H9 (cell line): ENCODE measurements around the gene FAM151A. TPM values are rescaled to one million over a fixed set of nuclear protein-coding genes. Genes with fewer than 3 reads are reported as not detected.

ENCODE experiments used
- DNase-seq: peaks from one replicate; pipeline ENCODE4 v3.0.0-alpha.2; 2017
- H2AFZ ChIP-seq: one replicate; pipeline ENCODE4 v1.6.1; 2013; ENCODE audit warnings: mild to moderate bottlenecking, low read length, control low read depth, moderate library complexity
- H2AK5ac ChIP-seq: 2 replicates; pipeline ENCODE4 v1.6.1; 2013; ENCODE audit warnings: low read length, control low read depth, mixed read lengths; ENCODE audit not compliant: insufficient read length
- H2BK120ac ChIP-seq: one replicate; pipeline ENCODE4 v1.6.1; 2013; ENCODE audit warnings: low read depth, mild to moderate bottlenecking, low read length, control low read depth, inconsistent platforms; ENCODE audit not compliant: poor library complexity, severe bottlenecking
- H2BK12ac ChIP-seq: 2 replicates; pipeline ENCODE4 v1.6.1; 2013; ENCODE audit warnings: low read length, control low read depth, mixed read lengths, low read depth; ENCODE audit not compliant: insufficient read length
- H2BK15ac ChIP-seq: 2 replicates; pipeline ENCODE4 v1.6.1; 2013; ENCODE audit warnings: low read depth, low read length, control low read depth
- H2BK20ac ChIP-seq: one replicate; pipeline ENCODE4 v1.6.1; 2013; ENCODE audit warnings: low read depth, mild to moderate bottlenecking, low read length, control low read depth, inconsistent platforms; ENCODE audit not compliant: poor library complexity, severe bottlenecking
- H2BK5ac ChIP-seq: 2 replicates; pipeline ENCODE4 v1.6.1; 2013; ENCODE audit warnings: low read length, control low read depth, mixed read lengths; ENCODE audit not compliant: insufficient read length
- H3K14ac ChIP-seq: 2 replicates; pipeline ENCODE4 v1.6.1; 2013; ENCODE audit warnings: low read length, control low read depth; ENCODE audit not compliant: insufficient read depth
- H3K18ac ChIP-seq: 2 replicates; pipeline ENCODE4 v1.6.1; 2013; ENCODE audit warnings: low read depth, mild to moderate bottlenecking, mixed read lengths, low read length, control low read depth; ENCODE audit not compliant: insufficient read length
- H3K23ac ChIP-seq: 2 replicates; pipeline ENCODE4 v1.6.1; 2013; ENCODE audit warnings: low read length, control low read depth, mixed read lengths, low read depth; ENCODE audit not compliant: insufficient read length
- H3K23me2 ChIP-seq: 2 replicates; pipeline ENCODE4 v1.6.1; 2013; ENCODE audit warnings: low read depth, mild to moderate bottlenecking, mixed read lengths, low read length, control low read depth; ENCODE audit not compliant: insufficient read length, poor library complexity, severe bottlenecking
- H3K27ac ChIP-seq: 2 replicates; pipeline ENCODE4 v1.5.1; 2013; ENCODE audit warnings: low read length, control low read depth, mixed read lengths, low read depth; ENCODE audit not compliant: insufficient read length
- H3K27me3 ChIP-seq: 2 replicates; pipeline ENCODE4 v1.6.1; 2013; ENCODE audit warnings: low read length, control low read depth, inconsistent platforms; ENCODE audit not compliant: insufficient read depth
- H3K4ac ChIP-seq: 2 replicates; pipeline ENCODE4 v1.6.1; 2013; ENCODE audit warnings: low read depth, mild to moderate bottlenecking, control low read depth, inconsistent platforms, low read length, moderate library complexity
- H3K4me1 ChIP-seq: 2 replicates; pipeline ENCODE4 v1.6.1; 2013; ENCODE audit warnings: low read length, control low read depth, inconsistent platforms; ENCODE audit not compliant: insufficient read depth
- H3K4me2 ChIP-seq: 2 replicates; pipeline ENCODE4 v1.6.1; 2013; ENCODE audit warnings: low read length, control low read depth, mixed read lengths; ENCODE audit not compliant: insufficient read length, insufficient read depth
- H3K56ac ChIP-seq: 2 replicates; pipeline ENCODE4 v1.6.1; 2013; ENCODE audit warnings: low read depth, mild to moderate bottlenecking, mixed read lengths, low read length, control low read depth; ENCODE audit not compliant: insufficient read length
- H3K79me1 ChIP-seq: 2 replicates; pipeline ENCODE4 v1.6.1; 2013; ENCODE audit warnings: low read depth, mild to moderate bottlenecking, moderate library complexity, low read length, control low read depth, inconsistent platforms; ENCODE audit not compliant: insufficient read depth, poor library complexity, severe bottlenecking
- H3K79me2 ChIP-seq: 2 replicates; pipeline ENCODE4 v1.6.1; 2013; ENCODE audit warnings: low read length, control low read depth, inconsistent platforms; ENCODE audit not compliant: insufficient read depth
- H3K9ac ChIP-seq: 2 replicates; pipeline ENCODE4 v1.6.1; 2013; ENCODE audit warnings: low read length, control low read depth, mixed read lengths; ENCODE audit not compliant: insufficient read length; ENCODE audit errors: extremely low read depth
- H3K9me3 ChIP-seq: one replicate; pipeline ENCODE4 v1.6.1; 2013; ENCODE audit warnings: low read depth, low read length, inconsistent platforms; ENCODE audit not compliant: control insufficient read depth
- H3T11ph ChIP-seq: one replicate; pipeline ENCODE4 v1.6.1; 2013; ENCODE audit warnings: mild to moderate bottlenecking, low read length, control low read depth, inconsistent platforms
- H4K20me1 ChIP-seq: one replicate; pipeline ENCODE4 v1.6.1; 2013; ENCODE audit not compliant: control insufficient read depth, insufficient read length, insufficient read depth
- H4K5ac ChIP-seq: 2 replicates; pipeline ENCODE4 v1.6.1; 2013; ENCODE audit warnings: low read depth, mild to moderate bottlenecking, mixed read lengths, low read length, control low read depth; ENCODE audit not compliant: insufficient read length
- H4K8ac ChIP-seq: replicated peaks from 2 replicates; pipeline ENCODE4 v1.6.1; 2013; ENCODE audit warnings: low read length, control low read depth, mixed read lengths, low read depth; ENCODE audit not compliant: insufficient read length
- H4K91ac ChIP-seq: 2 replicates; pipeline ENCODE4 v1.6.1; 2013; ENCODE audit warnings: low read depth, mild to moderate bottlenecking, moderate library complexity, mixed read lengths, low read length, control low read depth; ENCODE audit not compliant: insufficient read length
- H3K27ac Mint-ChIP-seq, 3 experiments: 2 replicates in 2 of 3; 3 replicates in 1 of 3; pipeline ENCODE4 v1.8.0; 2020 to 2021; ENCODE audit warnings: mixed read lengths in 3 of 3, mild to moderate bottlenecking in 1 of 3, moderate library complexity in 1 of 3
- H3K27me3 Mint-ChIP-seq: 2 replicates; pipeline ENCODE4 v1.8.0; 2021; ENCODE audit warnings: low read depth, mild to moderate bottlenecking, moderate library complexity, mixed read lengths
- H3K36me3 Mint-ChIP-seq, 3 experiments: 2 replicates in 2 of 3; 3 replicates in 1 of 3; pipeline ENCODE4 v1.8.0; 2020 to 2021; ENCODE audit warnings: low read depth in 3 of 3, mixed read lengths in 3 of 3; ENCODE audit not compliant: insufficient read depth in 1 of 3
- H3K4me1 Mint-ChIP-seq, 2 experiments: 2 replicates each; pipeline ENCODE4 v1.8.0; 2020; ENCODE audit warnings: mixed read lengths in 2 of 2
- H3K4me3 Mint-ChIP-seq, 2 experiments: 2 replicates in 1 of 2; 3 replicates in 1 of 2; pipeline ENCODE4 v1.8.0; 2020 to 2021; ENCODE audit warnings: mild to moderate bottlenecking in 2 of 2, mixed read lengths in 2 of 2, moderate library complexity in 1 of 2
- H3K9me3 Mint-ChIP-seq, 2 experiments: 2 replicates in 1 of 2; 3 replicates in 1 of 2; pipeline ENCODE4 v1.8.0; 2020; ENCODE audit warnings: mild to moderate bottlenecking in 2 of 2, mixed read lengths in 2 of 2, moderate library complexity in 1 of 2
- WGBS: extraction: QIAGEN DNeasy Blood & Tissue Kit; methylation state at CpG from one replicate; pipeline ENCODE4 v1.1.7; 2013; ENCODE audit warnings: missing lambda C conversion rate, low lambda C conversion rate, mixed read lengths; ENCODE audit not compliant: insufficient read length; ENCODE audit errors: extremely low coverage; 5-methylcytosine and 5-hydroxymethylcytosine counted together
- total RNA-seq: library from RNA; stranded (reverse); gene quantifications from 2 replicates; pipeline ENCODE4 v1.2.1, GENCODE V29; 2021
- TF ChIP-seq, protein P1 (sequence below): fragments of 200-600 bp; sonication (generic); conservative IDR thresholded peaks from 3 replicates; pipeline ENCODE4 v1.8.0; 2021; ENCODE audit warnings: antibody characterized with exemption, mild to moderate bottlenecking

The FAM151A gene
- total RNA-seq, 1 experiment from 2014 or later, result not detected

DNA sequence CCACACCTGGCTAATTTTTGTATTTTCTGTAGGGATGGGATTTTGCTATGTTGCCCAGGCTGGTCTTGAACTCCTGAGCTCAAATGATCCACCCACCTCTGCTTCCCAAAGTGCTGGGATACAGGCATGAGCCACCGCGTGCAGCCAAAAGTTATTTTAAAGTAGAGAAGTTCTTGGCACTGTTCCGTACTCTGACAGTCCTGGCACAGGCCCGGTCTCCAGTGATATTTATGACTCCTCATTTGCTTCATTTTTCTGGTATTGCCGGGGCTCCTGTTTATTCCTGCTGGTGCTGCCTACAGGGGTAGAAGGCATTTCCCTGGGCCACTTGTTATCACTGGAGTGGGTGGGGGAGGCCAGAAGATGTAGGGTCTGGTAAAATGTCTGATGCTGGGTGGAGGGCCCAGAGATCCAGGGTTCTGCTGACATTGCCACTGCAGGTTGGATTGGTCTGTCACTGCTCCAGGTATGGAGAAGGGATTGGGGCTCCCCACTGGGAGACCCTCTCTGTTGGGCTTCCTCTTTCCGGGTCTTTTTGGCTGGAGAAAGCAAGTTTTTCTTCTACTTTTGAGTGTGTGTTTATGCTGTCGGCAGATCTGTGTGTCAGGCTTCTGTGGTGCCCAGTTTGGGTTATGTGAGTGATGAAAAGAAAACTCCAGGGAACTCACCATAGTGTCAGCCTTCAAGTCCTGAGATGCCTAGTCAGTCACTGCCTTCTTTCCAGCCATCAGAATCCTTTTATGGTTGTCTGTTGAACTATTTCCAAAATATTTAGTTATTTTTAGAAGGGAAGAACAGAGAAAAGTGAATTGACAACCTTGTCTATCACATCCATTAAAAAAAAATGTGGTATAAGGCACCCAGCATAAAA is 22.7 kb upstream of the FAM151A start:
- Histone ChIP-seq H3K4me2 (no peak overlapping the region), H3T11ph (no peak overlapping the region), H3K27ac (no peak overlapping the region), H4K20me1 (no peaks in the 10 kb centered on the region), H3K14ac (no peak overlapping the region), H2BK120ac (no peak overlapping the region), H3K56ac (no peak overlapping the region), H2BK15ac (no peak overlapping the region), H3K79me2 (no peaks in the 10 kb centered on the region), H3K18ac (no peak overlapping the region), H3K23me2 (no peaks in the 10 kb centered on the region), H3K9ac (no peak overlapping the region), H4K8ac (no peak overlapping the region), H2BK20ac (no peak overlapping the region), H2AK5ac (no peak overlapping the region), H3K4me1 (no peaks in the 10 kb centered on the region), H4K91ac (no peak overlapping the region), H4K5ac (no peak overlapping the region), H3K23ac (no peak overlapping the region), H3K27me3 (no peaks in the 10 kb centered on the region; the same call in 1 of the 2 replicates), H3K4ac (no peak overlapping the region), H3K79me1 (no peaks in the 10 kb centered on the region), H2AFZ (no peak overlapping the region), H2BK12ac (no peak overlapping the region), H2BK5ac (no peak overlapping the region), H3K9me3 (peaks cover 7% of the 10 kb centered on the region)
- Mint-ChIP-seq H3K4me1 (peaks cover 5 to 6% of the 10 kb centered on the region in 2 experiments), H3K4me3 (no peak overlapping the region), H3K9me3 (peaks cover 15 to 17% of the 10 kb centered on the region in 2 experiments), H3K36me3 (peaks cover 0 to 5% (median 0%) of the 10 kb centered on the region in 3 experiments; a peak in 1 of 7 replicates), H3K27me3 (peaks cover 25% of the 10 kb centered on the region), H3K27ac (no peak overlapping the region)
- WGBS, result no CpG with 5 or more reads among the region's 7 CpGs
- DNase-seq, result no peak
- TF ChIP-seq, protein P1, sequence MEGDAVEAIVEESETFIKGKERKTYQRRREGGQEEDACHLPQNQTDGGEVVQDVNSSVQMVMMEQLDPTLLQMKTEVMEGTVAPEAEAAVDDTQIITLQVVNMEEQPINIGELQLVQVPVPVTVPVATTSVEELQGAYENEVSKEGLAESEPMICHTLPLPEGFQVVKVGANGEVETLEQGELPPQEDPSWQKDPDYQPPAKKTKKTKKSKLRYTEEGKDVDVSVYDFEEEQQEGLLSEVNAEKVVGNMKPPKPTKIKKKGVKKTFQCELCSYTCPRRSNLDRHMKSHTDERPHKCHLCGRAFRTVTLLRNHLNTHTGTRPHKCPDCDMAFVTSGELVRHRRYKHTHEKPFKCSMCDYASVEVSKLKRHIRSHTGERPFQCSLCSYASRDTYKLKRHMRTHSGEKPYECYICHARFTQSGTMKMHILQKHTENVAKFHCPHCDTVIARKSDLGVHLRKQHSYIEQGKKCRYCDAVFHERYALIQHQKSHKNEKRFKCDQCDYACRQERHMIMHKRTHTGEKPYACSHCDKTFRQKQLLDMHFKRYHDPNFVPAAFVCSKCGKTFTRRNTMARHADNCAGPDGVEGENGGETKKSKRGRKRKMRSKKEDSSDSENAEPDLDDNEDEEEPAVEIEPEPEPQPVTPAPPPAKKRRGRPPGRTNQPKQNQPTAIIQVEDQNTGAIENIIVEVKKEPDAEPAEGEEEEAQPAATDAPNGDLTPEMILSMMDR, result no peak
